Measurements from ENCODE around the gene ADH1B.

- TF ChIP-seq ZNF266 (tag by site-specific recombination; IDR thresholded peaks at IDR 0.05; ENCODE audit: low read depth) (no peak), ZFP37 (tag by site-specific recombination; IDR thresholded peaks at IDR 0.05) (no peak), REST (tag by site-specific recombination; IDR thresholded peaks at IDR 0.05) (no peak)
- TF ChIP-seq, protein P1, sequence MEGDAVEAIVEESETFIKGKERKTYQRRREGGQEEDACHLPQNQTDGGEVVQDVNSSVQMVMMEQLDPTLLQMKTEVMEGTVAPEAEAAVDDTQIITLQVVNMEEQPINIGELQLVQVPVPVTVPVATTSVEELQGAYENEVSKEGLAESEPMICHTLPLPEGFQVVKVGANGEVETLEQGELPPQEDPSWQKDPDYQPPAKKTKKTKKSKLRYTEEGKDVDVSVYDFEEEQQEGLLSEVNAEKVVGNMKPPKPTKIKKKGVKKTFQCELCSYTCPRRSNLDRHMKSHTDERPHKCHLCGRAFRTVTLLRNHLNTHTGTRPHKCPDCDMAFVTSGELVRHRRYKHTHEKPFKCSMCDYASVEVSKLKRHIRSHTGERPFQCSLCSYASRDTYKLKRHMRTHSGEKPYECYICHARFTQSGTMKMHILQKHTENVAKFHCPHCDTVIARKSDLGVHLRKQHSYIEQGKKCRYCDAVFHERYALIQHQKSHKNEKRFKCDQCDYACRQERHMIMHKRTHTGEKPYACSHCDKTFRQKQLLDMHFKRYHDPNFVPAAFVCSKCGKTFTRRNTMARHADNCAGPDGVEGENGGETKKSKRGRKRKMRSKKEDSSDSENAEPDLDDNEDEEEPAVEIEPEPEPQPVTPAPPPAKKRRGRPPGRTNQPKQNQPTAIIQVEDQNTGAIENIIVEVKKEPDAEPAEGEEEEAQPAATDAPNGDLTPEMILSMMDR (tag by site-specific recombination; IDR thresholded peaks at IDR 0.05) = no peak
Measured at GRCh38 chr4:99315839-99316238, 5.4 kb downstream of the ADH1B start.
